ENCODE measurements around the gene HIPK3.

HIPK3 gene

GRCh38 chr11:33399421-33399820 is 142.2 kb downstream of the HIPK3 start:
- DNase-seq: no peak

DNA sequence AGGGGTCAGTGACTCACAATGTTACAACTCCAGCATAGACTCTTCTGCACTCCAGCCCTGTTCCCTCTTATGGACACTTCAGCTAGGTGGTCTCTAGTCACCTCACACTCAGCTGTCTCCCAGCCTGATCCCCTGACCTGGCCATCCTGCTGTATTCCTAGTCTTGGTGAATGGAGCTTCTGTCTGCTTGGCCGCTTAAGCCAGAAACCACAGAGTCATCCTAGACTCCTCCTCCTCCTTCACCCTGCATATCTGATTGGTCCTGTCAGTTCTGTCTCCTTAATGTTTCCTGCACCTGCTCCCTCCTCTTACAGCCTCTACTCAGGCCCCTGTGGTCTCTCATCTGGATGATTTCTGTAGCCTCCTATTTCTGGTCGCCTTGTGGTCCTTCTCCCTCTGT is 144.9 kb downstream of the HIPK3 start:
- no peak for DNase-seq

- no peak for DNase-seq
Measured at GRCh38 chr11:33403344-33403743, 146.2 kb downstream of the HIPK3 start.

DNA sequence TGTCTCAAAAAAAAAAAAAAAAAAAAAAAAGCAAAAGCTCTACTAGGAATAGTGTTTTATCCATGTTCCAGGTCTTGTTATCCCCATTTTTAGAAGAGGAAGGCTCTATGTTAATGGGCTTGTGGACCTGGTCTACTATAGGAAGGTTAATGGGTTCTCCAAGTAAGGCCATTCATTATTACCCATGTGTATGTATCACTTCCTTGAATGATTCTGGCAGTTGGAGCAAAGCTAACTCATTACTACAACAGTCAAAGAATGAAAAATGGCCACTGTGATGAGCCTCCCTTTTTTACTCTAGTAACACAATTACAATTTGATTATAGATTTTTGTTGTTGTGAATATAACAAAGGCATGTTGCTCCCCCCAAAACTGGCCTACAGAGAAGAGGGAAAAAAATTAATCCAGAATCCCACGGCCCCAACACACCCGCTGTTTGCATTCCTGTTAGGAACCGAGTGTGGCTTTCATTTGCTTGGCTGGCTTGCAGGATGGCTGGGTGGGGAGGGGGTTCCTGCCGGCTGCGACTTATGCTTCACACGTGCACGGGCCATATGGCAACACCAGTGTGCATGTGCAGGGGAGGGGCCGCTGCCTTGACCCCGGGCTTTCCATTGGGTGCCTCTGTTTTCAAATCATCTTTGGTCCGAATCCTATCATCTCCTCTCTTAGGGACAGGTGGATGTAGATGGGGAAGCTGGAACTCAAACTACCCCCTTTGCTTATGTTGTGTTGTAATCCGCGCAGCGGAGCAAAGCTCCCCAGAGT is 148.8 kb downstream of the HIPK3 start:
- DNase-seq: no peak
